ENCODE measurements around the gene SAMD14.

DNA sequence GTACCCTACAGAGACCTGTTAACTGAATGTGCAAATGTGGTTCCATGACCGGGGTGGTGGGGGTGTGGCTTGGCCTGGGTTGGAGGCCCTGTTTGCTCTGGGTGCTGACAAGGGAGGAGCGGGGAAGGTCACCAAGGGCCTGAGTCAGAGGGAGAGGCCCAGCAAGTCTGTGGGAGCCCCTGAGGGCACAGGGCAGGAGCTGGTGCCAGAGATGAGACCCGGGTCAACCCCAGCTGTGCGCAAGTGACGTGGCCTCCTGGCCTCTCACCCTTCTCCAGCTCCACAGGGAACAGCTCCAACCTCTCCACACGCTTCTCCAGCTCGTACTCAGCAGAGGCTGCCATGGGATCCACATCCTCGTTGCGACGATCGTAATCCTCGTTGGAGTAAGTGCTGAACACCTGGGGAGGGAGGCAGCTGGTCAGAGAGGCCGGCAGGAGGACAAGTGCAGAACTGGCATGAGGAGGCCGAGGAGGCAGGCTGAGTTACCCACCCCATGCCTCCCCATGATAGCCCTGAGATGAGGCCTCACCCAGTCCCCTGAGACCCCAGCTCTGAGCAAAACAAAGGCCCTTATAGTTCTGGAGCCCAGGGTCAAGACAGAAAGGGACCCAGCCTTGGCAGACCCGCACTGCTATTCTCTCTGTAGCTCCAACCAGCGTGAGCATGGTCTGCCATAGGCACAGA is 15.0 kb upstream of the SAMD14 start:
- TF ChIP-seq, protein P1, sequence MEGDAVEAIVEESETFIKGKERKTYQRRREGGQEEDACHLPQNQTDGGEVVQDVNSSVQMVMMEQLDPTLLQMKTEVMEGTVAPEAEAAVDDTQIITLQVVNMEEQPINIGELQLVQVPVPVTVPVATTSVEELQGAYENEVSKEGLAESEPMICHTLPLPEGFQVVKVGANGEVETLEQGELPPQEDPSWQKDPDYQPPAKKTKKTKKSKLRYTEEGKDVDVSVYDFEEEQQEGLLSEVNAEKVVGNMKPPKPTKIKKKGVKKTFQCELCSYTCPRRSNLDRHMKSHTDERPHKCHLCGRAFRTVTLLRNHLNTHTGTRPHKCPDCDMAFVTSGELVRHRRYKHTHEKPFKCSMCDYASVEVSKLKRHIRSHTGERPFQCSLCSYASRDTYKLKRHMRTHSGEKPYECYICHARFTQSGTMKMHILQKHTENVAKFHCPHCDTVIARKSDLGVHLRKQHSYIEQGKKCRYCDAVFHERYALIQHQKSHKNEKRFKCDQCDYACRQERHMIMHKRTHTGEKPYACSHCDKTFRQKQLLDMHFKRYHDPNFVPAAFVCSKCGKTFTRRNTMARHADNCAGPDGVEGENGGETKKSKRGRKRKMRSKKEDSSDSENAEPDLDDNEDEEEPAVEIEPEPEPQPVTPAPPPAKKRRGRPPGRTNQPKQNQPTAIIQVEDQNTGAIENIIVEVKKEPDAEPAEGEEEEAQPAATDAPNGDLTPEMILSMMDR (IDR thresholded peaks at IDR 0.05) = no peak
- no peak for TF ChIP-seq POLR2A (IDR thresholded peaks at IDR 0.05)

All from right lobe of liver (tissue), 4 donors.